GM21619 (cell line): ENCODE results near the gene XRN1.
"Not testable (repeated sequence)": the region's sequence is repeated elsewhere in the genome, so short reads cannot be mapped to it uniquely, and the experiment has no call there.

Experiments used
- ATAC-seq: cut with Tn5 transposase; IDR thresholded peaks from one replicate; pipeline ENCODE4 v1.9.1; 2021; ENCODE audit not compliant: unreplicated experiment

XRN1 gene, protein sequence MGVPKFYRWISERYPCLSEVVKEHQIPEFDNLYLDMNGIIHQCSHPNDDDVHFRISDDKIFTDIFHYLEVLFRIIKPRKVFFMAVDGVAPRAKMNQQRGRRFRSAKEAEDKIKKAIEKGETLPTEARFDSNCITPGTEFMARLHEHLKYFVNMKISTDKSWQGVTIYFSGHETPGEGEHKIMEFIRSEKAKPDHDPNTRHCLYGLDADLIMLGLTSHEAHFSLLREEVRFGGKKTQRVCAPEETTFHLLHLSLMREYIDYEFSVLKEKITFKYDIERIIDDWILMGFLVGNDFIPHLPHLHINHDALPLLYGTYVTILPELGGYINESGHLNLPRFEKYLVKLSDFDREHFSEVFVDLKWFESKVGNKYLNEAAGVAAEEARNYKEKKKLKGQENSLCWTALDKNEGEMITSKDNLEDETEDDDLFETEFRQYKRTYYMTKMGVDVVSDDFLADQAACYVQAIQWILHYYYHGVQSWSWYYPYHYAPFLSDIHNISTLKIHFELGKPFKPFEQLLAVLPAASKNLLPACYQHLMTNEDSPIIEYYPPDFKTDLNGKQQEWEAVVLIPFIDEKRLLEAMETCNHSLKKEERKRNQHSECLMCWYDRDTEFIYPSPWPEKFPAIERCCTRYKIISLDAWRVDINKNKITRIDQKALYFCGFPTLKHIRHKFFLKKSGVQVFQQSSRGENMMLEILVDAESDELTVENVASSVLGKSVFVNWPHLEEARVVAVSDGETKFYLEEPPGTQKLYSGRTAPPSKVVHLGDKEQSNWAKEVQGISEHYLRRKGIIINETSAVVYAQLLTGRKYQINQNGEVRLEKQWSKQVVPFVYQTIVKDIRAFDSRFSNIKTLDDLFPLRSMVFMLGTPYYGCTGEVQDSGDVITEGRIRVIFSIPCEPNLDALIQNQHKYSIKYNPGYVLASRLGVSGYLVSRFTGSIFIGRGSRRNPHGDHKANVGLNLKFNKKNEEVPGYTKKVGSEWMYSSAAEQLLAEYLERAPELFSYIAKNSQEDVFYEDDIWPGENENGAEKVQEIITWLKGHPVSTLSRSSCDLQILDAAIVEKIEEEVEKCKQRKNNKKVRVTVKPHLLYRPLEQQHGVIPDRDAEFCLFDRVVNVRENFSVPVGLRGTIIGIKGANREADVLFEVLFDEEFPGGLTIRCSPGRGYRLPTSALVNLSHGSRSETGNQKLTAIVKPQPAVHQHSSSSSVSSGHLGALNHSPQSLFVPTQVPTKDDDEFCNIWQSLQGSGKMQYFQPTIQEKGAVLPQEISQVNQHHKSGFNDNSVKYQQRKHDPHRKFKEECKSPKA (N-terminal part only)

DNA sequence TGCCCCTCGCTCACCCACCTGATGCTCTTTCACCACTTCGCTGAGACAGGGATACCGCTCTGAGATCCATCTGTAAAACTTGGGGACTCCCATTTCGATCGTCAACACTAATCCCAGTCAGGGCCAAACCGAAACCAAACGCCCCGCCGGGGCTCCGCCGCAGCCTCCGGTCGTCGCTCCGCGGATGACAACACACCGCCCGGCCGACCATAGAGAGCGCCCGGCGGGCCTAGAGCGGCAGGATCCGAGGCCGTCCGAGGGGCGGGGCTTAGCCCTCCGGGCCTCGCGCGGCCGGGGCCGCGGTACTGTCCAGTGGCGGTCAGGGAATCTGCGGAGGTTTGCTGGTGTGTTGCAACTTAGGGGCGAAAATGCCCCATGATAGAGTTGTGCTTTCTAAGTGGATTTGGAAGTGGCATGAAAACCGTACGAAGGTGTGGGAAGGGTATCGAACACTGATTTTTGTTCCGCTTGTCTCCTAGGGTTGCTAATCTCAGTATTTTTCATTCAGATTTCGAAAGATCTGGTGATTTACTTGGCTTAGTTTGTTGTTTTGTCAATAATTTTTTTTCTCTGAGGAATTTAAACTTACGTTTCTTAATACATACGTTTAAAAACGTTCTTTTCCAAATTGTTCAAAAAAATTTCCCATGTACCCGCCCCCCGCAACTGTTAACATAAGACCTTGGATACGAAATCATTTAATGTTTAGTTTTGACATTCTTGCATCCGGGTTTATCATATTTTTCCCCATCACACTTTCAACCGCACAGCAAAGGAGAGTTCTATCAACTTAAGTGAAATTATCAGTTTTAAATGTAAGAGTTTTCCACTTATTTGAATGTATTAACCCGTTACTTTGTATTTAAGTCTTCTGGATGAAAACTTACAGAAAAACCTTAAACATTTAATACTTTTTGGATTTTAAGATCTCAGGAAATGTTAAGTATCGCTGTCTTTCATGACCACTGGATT, at the start of gene XRN1:
Gene XRN1 (minus strand): TSS at position 186 of the 972 bp plus-strand sequence. CDS start 93 bp downstream, at position 93.
- ATAC-seq, result peak; percentile 76

DNA sequence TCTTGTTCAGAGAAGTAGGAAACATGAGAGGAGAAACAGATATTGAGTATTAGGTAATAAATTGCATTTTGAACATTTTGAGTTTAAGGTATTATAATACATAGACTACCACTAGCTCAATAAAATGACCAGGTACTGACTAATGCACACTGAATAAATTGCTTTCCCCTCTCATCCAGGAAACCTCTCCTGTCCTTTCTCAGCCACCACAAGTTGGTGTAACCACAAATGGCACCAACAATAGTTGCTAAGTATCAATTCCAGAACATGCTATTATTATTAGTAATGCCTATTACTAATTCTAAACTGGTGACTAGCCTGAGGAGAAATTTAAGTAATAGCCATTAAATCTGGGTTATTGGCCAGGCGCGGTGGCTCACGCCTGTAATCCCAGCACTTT, 47.3 kb upstream of the XRN1 start:
- ATAC-seq, result no peak

DNA sequence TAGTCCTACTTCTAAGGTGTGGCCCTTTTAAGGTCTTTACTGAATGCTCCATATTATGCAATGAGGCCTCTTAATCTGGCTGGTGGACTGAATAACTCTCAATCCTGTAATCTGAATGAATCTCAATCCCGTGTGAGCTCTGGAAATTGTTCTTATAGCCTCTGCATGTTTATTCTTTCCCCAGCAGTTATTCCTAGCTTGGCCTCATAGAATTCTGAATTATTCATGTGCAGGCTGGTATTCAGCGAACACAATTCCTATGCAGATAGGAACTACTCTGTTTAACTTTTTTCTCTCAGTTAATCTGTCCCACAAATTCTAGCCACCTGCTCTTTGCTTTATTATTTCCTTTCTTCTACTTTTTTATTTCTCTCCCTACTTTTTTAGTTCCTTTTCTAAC, 44.3 kb upstream of the XRN1 start:
- ATAC-seq, result no peak

DNA sequence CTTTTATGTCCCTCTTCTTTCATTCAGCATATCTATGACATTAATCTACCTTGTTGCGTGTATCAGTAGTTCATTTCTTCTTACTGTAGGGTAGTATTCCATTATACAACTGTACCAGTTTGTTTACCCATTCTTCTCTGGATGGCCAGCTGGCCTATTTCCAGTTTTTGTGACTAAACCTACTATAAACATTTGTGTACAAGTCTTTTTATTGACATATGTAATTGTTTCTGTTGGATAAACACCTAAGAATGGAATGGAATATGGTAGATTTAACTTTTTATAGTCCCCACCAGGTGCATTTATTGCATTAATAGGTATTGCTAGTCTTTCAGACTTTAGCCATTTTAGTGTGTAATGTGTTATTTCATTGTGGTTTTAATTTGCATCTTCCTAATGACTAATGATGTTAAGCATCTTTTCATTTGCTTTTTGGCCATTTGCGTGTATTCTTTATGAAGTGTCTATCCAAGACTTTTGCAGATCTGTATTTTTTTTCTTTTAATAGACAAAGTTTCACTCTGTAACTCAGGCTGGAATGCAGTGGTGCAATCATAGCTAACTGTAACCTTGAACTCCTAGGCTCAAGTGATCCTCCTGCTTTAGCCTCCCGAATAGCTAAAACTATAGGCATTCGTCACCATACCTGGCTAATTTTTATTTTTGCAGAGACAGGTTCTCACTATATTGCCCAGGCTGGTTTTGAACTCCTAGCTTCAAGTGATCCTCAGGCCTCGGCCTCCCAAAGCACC, 41.9 kb upstream of the XRN1 start:
- ATAC-seq, result no peak

DNA sequence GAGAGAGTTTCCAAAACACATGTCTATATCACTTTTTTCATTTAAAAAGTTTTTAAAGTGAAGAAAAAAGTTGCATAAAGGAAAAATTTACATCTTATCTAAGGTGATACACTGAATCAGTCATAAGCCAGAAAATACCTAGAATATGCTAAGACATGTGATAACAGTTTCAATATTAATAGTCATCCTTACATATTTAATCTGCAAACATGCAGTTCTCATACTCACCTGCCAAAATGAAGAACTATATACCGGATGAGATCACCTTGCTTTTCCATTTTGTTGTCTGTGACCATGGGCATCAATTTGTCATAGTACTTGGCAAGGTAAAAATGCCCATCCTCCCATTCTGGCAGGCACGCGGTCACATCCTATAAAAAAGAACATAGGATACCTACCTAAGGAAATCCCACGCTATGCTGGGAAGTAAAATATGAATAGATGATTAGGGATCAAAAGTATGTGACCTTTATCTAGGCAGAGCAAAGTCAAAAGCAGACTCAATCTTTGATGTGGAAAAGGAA, 37.1 kb upstream of the XRN1 start:
- no peak for ATAC-seq

DNA sequence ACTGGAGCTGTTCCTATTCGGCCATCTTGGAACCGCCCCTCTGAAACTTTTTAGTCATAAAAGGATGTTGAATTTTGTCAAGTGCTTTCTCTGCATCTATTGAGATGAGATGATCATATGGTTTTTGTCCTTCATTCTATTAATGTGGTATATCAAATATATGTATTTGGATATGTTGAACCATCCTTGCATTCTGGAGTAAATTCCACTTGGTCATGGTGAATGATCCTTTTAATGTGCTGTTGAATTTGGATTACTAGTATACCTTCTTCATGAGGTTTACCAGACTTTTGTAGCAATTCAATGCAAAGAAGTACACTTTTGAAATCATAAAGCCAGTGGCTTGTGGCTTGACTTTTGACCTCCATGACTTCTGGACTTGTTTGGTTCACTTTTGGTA, 33.4 kb upstream of the XRN1 start:
- no peak for ATAC-seq

DNA sequence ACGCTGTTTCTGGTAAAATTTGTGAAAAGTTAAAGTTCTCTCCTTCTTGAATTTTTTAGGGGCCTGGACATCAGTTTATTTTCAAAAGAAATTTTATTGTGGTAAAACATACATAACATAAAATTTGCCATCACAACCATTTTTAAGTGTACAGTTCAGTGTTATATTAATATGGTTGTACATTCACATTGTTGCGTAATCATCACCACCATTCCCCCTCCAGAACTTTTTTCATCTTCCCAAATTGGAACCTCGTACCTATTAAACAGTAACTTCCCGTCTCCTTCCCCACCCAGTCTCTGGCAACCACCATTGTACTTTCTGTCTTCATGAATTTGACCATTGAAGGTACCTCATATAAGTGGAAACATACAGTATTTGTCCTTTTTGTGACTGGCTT, 23.0 kb upstream of the XRN1 start:
- ATAC-seq, result no peak

DNA sequence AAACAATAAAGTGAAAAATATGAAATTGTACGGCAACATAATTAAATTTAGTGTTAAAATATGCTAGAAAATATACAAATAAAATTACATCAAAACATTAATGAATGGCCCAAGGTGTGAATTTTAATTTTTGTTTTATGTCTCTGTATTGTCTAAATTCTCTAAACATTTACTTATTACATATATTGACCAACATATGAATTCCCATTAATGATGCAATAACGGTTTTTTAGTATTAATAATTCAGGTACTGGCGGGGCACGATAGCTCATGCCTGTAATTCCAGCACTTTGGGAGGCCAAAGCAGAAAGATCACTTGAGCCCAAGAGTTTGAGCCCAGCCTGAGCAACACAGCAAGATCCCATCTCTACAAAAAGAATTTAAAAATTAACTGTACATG, 20.6 kb upstream of the XRN1 start:
- no peak for ATAC-seq

DNA sequence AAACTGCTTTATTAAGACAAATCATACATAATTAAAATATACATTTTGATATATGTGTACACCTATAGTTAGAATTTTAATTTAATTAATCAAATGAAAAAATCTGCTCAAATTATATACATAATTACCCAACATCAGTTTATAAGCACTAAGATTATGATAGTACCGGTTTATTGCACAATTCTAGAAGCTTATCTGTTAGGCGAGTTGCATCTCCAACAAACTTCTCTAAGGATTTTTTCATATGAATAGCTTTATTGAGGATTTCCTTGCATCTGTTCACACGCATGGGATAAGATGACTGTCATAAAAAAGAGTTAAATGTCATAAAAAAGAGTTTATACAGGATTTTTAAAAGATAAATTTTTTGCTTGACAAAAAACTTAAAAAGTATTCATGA, 19.9 kb upstream of the XRN1 start:
- no peak for ATAC-seq

DNA sequence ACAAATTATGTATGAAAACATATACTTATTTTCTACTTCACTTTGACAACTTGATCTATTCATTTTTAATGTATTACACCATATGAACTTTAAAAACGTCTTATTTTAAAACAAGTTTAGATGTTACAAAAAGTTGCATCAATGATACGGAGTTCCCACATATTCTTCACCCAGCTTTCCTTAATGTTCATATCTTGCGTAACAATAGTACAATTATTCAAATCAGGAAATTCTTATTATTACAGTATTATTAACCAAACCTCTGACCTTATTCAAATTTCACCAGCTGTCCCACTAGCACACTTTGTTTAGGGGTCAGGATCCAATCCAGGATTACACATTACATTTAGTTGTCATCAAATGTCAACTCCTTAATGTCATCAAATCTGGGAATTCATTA, 12.9 kb upstream of the XRN1 start:
- ATAC-seq, result no peak

DNA sequence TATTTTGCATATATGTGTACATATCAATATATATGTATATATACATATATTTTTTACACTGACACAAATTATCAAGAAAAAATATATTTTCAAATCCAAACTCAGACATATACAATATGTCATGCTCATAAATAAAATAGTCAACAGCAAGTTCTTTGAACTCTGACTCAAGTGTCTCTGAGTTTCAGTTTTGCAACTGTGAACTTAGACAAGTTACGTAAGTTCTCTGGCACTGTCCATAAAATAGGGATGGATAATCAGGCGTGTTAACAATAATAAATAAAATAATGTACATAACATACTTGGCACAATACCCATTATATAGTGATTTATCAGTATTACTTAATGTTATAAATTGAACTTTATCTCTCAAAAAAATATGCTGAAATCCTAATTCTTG, 12.1 kb upstream of the XRN1 start:
- ATAC-seq, result no peak

DNA sequence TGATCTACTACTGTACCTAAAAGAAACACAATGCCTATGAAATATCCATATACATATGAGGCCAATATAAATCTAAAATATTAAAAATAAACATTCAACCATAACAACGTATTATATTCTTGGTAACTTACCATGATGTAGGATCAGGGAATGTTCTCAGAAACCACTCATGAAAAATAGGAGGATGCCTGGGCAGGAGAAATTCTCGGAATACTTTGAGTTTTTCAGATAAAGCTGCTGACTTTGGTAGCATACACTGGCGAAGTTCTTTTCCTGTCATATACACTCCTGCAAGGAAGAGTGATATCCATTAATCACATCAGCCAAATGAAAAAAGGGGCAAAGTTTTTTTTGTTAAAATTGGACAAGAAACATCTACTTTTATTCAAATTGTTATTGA, 11.3 kb upstream of the XRN1 start:
- ATAC-seq, result no peak

DNA sequence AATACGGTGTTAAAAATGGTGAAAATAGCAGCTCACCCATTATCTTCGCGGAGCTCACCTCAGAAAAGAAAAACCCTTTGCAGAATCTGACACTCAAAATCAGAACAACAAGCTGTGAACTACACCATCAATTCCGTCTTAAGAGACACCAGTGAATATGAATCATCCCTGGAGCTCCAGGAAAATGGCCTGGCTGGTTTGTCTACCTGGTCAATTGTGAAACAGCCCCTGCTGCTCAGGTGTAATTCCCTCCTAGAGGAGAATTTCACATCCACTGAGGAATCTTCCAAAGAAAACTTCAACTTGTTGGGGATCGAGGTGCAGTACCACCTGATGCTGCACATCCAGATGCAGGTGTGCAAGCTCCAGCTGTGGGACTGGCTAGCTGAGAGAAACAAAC, 3.0 kb upstream of the XRN1 start:
- no peak for ATAC-seq

DNA sequence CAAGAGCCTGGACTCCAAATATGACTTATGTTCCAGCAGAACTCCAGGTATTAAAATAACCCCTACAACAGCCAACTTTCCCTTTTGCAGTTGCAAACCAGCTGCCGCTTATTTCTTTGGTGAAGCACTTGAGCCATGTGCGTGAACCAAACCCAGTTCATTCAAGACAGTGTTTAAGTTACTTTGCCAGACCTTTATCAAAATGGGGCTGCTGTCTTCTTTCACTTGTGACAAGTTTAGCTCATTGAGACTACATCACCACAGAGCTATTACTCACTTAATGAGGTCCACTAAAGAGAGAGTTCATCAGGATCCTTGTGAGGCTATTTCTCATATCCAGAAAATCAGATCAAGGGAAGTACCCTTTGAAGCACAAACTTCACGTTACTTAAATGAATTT, 2.4 kb upstream of the XRN1 start:
- ATAC-seq, result no peak

DNA sequence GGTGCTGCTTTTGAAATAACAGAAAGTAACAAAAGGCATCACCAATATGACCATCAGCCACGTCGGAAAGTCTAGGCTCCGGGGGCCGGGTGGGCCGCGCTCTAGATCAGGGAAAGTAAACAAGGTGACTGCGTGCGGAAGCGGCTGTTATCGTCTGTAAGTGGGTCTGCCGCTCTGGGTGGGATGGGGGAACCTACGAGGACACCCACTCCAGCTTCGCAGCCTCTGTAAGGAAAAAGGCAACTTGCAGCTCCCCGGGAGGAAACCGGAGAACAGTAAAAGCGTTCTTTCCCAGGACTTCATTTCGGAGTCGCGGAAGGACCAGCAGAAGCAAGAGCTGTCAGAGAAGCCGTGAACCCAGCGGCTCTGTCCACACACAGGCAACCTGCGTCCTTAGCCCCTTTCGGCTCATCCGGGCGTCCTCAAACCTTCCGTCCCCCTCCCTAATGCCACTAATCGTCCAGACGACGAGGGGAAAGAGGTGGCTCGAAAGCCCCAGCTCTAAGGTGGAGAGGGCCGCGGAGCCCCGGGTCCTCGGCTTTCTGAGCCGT, 461 bp downstream of the XRN1 start:
- peak; percentile 27 for ATAC-seq

DNA sequence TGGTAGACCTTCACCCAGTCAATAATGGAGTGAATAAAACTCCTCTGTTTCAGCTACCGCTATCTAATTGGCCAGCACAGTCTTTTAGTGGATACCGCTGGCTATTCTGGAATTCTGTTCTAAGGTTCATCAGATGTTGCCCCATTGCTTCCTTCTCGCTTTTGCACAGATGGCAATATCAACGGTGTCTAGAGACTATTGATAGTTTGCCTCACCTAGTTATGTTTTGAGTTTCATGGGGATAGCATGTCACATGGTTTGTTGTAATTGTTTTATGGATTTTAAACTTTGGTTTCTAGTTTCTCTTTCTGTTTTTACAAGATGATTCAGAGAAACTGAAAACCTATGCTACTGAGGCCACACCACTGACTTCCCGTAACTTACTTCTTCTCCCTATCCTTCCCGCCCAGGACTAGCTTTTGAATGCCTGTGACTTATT, 2.0 kb downstream of the XRN1 start:
- ATAC-seq, result peak; percentile 54

DNA sequence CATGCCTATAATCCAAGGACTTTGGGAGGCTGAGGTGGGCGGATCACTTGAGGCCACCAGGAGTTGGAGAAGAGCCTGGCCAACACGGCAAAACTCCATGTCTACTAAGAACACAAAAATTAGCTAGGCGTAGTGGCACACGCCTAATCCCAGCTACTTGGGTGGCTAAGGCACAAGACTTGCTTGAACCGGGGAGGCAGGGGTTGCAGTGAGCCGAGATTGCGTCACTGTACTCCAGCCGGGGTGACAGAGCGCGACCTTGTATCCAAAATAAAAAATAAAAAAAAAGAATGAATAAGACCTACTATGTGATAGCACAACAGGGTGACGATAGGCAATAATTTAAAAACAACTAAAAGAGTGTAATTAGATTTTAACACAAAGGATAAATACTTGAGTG, 3.5 kb downstream of the XRN1 start:
- no peak for ATAC-seq

DNA sequence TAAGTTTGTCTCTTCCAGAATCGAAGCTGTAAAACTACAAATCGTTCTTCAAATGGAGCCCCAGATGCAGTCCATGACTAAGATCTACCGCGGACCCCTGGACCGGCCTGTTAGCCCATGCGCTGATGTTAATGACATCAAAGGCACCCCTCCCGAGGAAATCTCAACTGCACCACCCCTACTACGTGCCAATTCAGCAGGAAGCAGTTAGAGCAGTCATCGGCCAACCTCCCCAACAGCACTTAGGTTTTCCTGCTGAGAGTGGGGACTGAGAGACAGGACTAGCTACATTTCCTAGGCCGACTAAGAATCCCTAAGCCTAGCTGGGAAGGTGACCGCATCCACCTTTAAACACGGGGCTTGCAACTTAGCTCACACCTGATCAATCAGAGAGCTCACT, 4.8 kb downstream of the XRN1 start:
- ATAC-seq, result not testable (repeated sequence)
